Measurements from ENCODE around the gene RANGRF.
A peak's percentile ranks its signal among the peaks of the same experiment; 100 is the strongest.
"Not testable (repeated sequence)": the region's sequence is repeated elsewhere in the genome, so short reads cannot be mapped to it uniquely, and the experiment has no call there.

The RANGRF gene, protein sequence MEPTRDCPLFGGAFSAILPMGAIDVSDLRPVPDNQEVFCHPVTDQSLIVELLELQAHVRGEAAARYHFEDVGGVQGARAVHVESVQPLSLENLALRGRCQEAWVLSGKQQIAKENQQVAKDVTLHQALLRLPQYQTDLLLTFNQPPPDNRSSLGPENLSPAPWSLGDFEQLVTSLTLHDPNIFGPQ

DNA sequence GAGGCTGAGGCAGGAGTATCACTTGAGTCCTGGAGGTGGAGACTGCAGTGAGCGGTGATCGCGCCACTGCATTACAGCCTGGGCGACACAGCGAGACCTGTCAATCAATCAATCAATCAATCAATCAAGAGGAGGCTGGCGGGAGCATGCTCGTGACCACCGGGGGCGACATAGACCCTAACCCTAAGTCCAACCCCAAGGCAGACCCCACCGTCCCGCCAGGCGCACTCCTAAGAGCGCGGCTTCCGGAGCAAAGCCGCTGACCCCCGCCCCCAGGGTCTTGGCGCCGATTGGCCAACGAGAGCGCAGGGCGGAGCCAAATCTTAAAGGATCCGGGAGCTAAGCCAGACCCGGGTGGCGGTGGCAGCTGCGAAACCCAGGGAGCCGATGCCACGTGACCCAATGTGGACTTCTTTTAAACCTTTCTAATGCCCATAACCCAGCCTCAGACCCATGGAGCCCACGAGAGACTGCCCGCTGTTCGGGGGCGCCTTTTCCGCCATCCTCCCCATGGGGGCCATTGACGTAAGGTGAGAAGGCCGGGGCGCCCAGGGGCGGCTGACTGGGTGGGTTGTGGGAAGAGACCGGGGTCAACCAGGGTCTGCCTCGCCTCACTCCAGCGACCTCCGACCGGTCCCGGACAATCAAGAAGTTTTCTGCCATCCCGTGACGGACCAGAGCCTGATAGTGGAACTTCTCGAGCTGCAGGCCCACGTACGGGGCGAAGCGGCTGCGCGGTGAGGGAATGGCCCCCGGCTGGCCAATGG, at the start of gene RANGRF:
Gene RANGRF (plus strand): TSS at position 335 of the 767 bp plus-strand sequence. CDS start 119 bp downstream, at position 454.
- peak; percentile 96 for DNase-seq

DNA sequence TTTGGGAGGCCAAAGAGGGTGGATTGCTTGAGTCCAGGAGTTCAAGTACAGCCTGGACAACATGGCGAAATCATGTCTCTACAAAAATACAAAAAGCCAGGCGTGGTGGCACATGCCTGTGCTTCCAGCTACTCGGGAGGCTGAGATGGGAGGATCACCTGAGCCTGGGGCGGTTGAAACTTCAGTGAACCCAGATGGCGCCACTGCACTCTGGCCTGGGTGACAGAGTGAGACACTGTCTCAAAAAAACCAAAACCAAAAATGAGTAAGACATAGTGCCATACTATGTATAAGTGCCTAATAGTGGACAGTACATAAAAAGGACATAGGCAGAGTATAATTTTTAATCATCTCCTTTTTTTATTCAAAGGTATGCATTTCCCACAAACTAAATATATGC, 44.6 kb upstream of the RANGRF start:
- DNase-seq, result no peak

DNA sequence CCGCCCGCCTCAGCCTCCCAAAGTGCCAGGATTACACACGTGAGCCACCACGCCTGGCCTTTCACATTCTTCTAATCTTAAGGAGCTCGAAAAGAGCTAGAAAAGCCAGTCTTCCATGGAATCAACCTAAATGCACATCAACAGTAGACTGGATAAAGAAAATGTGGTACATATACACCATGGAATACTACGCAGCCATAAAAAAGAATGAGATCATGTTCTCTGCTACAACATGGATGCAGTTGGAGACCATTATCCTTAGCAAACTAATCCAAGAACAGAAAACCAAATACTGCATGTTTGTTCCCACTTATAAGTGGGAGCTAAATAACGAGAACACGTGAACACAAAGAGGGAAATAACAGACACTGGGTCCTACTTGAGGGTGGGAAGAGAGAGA, 43.7 kb upstream of the RANGRF start:
- no peak for DNase-seq

DNA sequence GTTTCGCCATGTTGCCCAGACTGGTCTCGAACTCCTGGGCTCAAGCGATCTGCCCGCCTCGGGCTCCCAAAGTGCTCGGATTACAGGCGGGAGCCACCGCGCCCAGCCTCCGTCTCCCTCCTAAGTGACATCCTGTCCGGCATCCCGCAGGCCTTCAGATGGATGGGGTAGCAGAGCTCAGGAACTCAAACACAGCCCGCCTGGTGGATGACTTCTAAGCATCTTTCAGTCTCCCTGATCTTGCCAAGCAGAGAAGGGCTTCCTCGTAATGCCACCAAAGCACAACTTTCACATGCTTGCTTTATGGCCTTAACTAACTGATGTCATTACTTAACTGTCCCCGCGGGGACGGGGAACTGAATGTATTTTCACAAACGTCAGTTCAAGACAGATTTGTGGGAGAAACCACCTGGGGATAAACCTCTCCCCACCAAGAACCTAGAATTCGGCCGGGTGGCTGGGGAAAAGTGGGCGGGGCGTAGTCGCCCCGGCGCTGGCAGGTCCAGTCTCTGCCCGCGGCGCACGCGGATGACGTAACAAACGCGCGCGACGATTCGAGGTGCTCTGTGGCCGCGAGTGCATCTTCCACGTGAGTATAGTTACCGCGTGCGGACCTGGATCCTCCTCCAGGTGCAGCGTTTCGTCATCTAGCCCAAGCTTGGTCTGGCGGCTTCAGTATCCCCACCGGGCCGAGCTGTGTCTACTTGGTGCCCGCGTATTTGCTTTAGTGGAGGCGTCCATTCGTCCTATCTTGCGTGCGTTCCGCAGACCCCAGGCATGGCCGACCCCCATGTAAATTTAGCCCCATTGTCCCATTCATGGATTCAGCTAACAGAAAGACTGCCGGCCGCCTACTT, 39.5 kb upstream of the RANGRF start, which contains the start of gene PFAS:
Gene PFAS (plus strand): TSS at position 539 of the 857 bp plus-strand sequence. CDS start 4,649 bp downstream, outside the sequence.
- DNase-seq, result peak; percentile 99

DNA sequence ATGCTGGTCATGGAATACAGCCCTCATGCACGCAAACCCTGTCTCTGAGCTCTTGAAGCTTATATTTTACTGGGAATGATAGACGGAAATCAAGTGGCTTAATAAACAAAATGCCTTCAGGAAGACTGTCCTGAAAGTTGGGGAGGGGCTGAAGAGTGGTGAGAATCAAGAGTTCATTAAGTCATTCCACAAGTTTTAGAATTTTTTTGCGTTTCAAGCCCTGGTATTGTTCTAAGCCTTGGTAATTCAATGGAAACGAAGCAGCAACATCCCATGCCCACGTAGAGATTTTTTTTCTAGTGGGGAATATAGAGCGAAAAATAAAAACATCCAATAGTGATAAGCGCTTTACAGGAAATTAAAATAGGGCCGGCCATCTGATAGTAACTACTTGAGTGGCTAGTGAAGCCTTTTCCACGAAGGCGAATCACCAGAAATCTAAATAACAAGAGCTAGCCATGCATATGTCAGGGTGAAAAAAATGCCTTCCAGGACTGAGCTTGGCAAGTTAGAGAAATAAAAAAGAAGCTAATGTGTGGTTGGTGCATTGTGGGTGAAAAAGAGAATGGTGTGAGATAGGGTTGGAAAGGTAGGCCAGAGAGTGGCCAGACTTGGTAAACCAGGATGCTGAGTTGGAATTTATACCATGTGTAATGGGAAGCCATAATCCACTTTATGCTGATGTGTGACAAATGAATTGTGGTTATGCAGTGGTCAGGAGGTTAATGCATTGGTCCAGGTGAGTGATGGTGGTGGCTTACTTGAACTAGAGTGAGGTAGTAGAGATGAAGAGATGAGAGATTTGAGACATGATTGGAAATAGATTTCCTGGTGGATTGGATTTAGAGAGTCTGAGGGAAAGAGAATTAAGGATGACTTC, 38.6 kb upstream of the RANGRF start:
- DNase-seq, result no peak

DNA sequence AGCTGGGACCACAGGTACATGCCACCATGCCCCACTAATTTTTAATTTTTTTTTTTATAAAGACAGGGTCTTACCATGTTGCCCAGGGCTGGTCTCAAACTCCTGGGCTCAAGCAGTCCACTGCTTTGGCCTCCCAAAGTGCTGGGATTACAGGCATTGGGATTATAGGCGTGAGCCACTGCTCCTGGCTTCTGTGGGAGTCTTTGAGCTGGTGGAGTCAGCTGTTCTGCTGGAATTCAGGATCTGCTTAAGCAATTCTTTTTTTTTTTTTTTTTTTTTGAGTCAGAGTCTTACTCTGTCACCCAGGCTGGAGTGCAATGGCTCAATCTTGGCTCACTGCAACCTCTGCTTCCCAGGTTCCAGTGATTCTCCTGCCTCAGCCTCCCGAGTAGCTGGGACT, 37.1 kb upstream of the RANGRF start:
- DNase-seq, result not testable (repeated sequence)

DNA sequence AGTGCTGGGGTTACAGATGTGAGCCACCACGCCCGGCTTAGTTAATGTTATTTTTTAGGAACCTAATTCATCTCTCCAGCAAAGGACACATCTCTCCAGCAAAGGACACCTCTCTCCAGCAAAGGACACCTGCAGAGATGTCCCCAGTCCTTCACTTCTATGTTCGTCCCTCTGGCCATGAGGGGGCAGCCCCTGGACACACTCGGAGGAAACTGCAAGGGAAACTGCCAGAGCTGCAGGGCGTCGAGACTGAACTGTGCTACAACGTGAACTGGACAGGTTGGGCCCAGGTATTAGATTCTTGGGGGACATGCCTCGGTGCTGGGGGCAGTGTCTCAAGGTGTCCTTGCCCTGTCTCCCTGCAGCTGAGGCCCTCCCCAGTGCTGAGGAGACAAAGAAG, 34.7 kb upstream of the RANGRF start:
- DNase-seq, result no peak

DNA sequence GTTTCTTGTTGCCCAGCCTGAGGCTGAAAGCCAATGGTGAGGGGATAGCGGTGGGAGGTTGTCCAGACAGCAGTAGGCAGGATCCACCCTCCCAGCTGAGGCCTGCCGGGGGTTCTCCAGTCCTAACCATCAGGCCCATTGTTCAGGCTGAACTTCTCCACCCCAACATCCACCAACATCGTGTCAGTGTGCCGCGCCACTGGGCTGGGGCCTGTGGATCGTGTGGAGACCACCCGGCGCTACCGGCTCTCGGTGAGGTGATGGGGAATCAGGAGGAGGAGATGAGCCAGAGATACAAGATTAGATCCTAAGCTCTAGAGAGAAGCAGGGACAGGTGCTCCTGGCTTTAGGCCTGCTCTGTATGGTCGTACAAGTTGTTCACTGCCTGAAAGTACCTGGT, 33.6 kb upstream of the RANGRF start:
- no peak for DNase-seq

DNA sequence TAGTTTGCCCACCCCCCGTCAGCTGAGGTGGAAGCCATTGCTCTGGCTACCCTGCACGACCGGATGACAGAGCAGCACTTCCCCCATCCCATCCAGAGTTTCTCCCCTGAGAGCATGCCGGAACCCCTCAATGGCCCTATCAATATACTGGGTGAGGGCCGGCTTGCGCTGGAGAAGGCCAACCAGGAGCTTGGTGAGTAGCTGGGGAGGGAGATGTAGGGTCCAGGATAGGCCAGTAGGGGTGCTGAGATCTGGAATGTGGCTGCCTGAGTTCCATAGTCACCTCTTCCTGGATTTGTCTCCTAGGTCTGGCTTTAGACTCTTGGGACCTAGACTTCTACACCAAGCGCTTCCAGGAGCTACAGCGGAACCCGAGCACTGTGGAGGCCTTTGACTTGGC, 33.0 kb upstream of the RANGRF start:
- no peak for DNase-seq

DNA sequence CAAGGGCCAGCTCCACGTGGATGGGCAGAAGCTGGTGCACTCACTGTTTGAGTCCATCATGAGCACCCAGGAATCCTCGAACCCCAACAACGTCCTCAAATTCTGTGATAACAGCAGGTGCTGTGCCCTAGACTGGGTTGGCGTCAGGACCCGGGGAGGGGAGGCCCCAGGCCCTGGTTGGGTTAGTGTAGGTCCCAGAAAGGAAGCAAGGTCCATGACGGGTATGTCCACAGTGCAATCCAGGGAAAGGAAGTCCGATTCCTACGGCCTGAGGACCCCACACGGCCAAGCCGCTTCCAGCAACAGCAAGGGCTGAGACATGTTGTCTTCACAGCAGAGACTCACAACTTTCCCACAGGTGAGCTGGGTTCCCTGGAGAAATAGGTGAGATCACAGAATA, 32.2 kb upstream of the RANGRF start:
- DNase-seq, result no peak

DNA sequence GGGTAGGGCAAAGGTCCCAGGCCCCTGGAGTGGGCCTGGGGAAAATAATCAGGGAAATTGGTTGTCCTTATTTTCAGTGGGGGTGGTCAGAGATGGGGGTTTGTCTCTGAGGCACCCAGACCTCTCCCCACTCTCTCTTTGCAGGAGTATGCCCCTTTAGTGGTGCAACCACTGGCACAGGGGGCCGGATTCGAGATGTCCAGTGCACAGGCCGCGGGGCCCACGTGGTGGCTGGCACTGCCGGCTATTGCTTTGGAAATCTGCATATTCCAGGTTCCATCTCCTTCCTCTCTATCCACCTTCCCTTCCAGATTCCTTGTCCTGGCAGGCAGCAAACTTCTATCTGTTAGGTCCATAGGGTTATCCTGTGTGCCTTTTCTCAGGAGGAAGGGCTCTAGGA, 31.8 kb upstream of the RANGRF start:
- DNase-seq, result no peak

DNA sequence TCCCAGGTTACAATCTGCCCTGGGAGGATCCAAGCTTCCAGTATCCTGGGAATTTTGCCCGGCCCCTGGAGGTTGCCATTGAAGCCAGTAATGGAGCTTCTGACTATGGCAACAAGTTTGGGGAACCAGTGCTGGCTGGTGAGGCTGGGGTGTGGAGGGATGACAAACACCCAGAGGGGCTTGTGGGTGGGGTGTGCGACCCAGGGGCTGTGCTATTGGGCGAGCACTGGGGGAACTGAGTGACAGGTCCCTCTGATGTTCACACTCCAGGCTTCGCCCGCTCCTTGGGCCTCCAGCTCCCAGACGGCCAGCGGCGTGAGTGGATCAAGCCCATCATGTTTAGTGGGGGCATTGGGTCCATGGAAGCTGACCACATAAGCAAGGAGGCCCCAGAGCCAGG, 30.7 kb upstream of the RANGRF start:
- DNase-seq, result no peak

DNA sequence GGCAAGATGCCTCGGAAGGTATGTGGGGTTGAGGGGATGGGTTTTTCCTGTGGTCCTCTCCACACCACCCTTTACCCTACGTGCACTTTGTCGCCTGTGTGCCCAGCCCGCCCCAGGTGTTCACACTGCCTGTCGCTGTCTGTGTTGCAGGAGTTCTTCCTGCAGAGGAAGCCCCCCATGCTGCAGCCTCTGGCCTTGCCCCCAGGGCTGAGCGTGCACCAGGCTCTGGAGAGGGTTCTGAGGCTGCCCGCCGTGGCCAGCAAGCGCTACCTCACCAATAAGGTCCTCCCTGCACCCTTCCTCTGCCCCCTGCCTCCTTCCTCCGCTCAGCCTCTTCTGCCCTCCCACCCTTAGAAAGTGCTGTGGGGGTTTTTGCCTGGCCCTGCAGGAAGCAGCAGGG, 24.1 kb upstream of the RANGRF start:
- no peak for DNase-seq

DNA sequence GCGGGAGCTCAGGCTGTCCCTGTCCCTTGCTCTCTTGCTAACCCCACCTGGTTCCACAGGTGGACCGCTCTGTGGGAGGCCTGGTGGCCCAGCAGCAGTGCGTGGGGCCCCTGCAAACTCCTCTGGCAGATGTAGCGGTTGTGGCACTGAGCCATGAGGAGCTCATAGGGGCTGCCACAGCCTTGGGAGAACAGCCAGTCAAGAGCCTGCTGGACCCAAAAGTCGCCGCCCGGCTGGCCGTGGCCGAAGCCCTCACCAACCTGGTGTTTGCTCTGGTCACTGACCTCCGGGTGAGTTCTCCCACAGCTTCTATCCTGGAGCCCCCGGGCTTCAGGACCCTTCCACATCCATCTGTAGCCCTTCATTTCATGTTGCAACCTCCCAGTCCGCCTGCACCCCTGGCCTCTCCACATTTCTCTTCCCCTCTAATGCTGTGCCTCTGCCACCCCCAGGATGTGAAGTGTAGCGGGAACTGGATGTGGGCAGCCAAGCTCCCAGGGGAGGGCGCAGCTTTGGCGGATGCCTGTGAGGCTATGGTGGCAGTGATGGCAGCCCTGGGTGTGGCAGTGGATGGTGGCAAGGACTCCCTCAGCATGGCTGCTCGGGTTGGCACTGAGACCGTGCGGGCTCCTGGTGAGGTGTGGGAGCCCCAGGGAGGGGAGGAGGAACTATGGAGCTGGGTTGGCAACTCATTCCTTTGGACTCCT, 23.5 kb upstream of the RANGRF start:
- DNase-seq, result no peak

DNA sequence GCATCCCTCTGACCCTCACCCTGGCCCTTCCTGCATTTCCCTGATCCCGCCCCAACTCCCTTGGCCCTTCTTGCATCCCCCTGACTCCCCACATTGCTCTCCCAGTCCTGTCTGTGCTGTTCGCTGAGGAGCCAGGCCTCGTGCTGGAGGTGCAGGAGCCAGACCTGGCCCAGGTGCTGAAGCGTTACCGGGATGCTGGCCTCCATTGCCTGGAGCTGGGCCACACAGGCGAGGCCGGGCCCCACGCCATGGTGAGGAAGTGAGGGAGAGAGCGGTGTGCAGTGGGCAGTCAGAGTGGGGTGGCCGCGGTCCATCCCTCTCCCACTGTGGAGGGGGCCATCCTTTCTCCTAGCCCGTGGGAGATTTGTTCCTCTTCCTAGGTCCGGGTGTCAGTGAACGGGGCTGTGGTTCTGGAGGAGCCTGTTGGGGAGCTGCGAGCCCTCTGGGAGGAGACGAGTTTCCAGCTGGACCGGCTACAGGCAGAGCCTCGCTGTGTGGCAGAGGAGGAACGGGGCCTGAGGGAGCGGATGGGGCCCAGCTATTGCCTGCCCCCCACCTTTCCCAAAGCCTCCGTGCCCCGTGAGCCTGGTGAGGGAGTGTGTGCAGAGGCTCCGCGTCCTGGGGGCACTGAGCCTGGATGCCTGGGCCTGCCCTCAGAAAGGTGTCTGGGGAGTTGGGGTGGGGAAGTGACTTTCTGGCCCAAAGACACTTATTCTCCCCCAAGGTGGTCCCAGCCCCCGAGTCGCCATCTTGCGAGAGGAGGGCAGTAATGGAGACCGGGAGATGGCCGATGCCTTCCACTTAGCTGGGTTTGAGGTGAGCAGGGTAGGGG, 21.6 kb upstream of the RANGRF start:
- DNase-seq, result no peak

DNA sequence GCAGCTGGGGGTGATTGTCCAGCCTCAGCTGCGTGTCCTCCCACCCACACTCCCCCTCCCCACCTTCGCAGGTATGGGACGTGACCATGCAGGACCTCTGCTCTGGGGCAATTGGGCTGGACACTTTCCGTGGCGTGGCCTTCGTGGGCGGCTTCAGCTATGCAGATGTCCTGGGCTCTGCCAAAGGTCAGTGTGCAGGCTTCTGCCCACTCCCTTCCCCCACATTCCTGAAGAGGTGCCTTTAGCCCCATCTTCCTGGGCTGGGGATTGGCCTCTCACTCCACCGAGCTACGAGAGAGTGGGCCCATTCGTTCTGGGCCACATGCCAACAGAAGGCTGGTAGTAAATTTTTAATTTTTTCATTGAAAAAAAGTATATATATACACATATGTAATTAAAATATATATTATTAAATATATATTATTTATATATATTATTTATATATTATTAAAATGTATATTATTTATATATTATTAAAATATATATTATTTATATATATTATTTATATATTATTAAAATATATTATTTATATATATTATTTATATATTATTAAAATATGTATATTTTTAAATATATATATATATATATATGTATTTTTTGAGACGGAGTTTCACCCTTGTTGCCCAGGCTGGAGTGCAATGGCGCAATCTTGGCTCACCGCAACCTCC, 20.9 kb upstream of the RANGRF start:
- no peak for DNase-seq

DNA sequence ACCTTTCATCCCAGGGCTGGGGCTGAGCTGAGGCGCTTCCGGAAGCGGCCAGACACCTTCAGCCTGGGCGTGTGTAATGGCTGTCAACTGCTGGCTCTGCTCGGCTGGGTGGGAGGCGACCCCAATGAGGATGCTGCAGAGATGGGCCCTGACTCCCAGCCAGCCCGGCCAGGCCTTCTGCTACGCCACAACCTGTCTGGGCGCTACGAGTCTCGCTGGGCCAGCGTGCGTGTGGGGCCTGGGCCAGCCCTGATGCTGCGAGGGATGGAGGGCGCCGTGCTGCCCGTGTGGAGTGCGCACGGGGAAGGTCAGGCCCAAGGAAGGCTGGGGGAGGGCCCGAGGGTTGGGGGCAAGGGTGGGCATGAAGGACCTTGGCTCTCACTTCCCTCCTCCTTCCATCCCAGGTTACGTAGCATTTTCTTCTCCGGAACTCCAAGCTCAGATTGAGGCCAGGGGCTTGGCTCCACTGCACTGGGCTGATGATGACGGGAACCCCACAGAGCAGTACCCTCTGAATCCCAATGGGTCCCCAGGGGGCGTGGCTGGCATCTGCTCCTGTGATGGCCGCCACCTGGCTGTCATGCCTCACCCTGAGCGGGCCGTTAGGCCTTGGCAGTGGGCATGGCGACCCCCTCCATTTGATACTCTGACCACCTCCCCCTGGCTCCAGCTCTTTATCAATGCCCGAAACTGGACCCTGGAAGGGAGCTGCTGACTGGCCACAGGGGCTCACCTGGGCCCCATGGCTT, 19.7 kb upstream of the RANGRF start:
- DNase-seq, result no peak

DNA sequence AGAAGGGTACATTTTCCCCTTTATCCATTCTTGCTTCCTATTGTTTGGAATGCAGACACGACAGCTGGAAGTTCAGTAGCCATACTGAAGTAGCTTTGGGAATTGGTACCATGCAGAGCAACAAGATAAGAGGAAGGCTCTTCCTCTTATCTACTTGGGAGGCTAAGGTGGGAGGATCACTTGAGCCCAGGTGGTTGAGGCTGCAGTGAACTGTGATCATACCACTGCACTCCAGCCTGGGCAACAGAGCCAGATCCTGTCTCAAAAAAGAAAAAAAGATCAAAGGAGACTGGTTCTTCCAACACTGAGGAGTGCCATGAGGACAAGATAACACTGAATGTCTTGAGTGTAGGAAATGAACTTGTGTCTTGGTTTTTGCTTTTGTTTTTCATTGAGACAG, 16.0 kb upstream of the RANGRF start:
- no peak for DNase-seq

DNA sequence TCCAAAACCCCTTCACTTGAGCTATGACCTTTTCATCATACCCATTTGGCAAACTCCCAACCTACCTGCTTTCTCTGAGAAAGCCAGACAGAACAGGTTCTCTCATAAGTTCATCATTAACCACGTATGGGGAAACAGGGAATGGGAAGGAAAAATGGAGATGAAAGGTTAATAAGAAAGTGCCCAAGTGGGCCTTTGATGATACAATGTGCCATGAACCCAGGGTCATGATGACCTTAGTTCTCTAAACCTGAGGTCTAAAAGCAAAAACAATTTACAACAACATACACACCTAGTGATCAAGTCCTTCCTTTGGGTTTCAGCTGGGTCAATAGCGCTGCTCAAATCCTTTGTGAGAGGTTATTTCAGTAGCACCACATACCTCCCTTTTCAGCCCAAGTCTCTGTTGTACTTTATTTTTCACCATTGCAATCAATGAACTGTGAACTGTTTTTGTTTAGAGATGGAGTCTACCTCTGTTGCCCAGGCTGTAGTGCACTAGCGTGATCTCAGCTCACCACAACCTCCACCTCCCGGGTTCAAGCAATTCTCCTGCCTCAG, 14.5 kb upstream of the RANGRF start:
- no peak for DNase-seq
